Activated T-cell treated with anti-CD3 and anti-CD28 coated beads, Interleukin-2, amount 50 U/mL, for 1 hour (primary cell): ENCODE results near the gene TEX29.

Experiments
- DNase-seq: peaks from one replicate; pipeline ENCODE4 v3.0.0-alpha.2; 2020

TEX29 gene

GRCh38 chr13:111319998-111320911 is at the start of gene TEX29:
Gene TEX29 (plus strand): TSS chr13:111320642. CDS start chr13:111320891, 249 bp downstream.
- DNase-seq, result no peak

GRCh38 chr13:111270765-111271698 is 49.4 kb upstream of the TEX29 start:
- DNase-seq, result no peak

GRCh38 chr13:111272117-111272516 is 48.3 kb upstream of the TEX29 start:
- no peak for DNase-seq

- DNase-seq, result no peak
These were observed 45.1 kb upstream of the TEX29 start for GRCh38 chr13:111275382-111275781.

- no peak for DNase-seq
These were observed 44.3 kb upstream of the TEX29 start for GRCh38 chr13:111275995-111276618.

- no peak for DNase-seq
These were observed 42.2 kb upstream of the TEX29 start for GRCh38 chr13:111278258-111278657.

- no peak for DNase-seq
These were observed 41.4 kb upstream of the TEX29 start for GRCh38 chr13:111278743-111279652.

- DNase-seq, result no peak
These were observed 40.2 kb upstream of the TEX29 start for GRCh38 chr13:111280226-111280625.

GRCh38 chr13:111280681-111281585 is 39.5 kb upstream of the TEX29 start:
- no peak for DNase-seq

- DNase-seq, result no peak
These were observed 38.6 kb upstream of the TEX29 start for GRCh38 chr13:111281751-111282311.

GRCh38 chr13:111282425-111282824 is 38.0 kb upstream of the TEX29 start:
- DNase-seq, result no peak

- DNase-seq, result no peak
These were observed 37.4 kb upstream of the TEX29 start for GRCh38 chr13:111282997-111283396.

- DNase-seq, result no peak
These were observed 37.0 kb upstream of the TEX29 start for GRCh38 chr13:111283457-111283856.

- DNase-seq, result no peak
These were observed 36.5 kb upstream of the TEX29 start for GRCh38 chr13:111283991-111284390.

- no peak for DNase-seq
These were observed 35.9 kb upstream of the TEX29 start for GRCh38 chr13:111284565-111284964.

- DNase-seq, result no peak
These were observed 34.3 kb upstream of the TEX29 start for GRCh38 chr13:111286162-111286561.

- DNase-seq, result no peak
These were observed 33.7 kb upstream of the TEX29 start for GRCh38 chr13:111286749-111287148.

- no peak for DNase-seq
These were observed 33.2 kb upstream of the TEX29 start for GRCh38 chr13:111287201-111287600.

GRCh38 chr13:111288276-111288675 is 32.2 kb upstream of the TEX29 start:
- no peak for DNase-seq

GRCh38 chr13:111289251-111289650 is 31.2 kb upstream of the TEX29 start:
- DNase-seq, result no peak

- no peak for DNase-seq
These were observed 28.5 kb upstream of the TEX29 start for GRCh38 chr13:111291908-111292307.
